Esophagus squamous epithelium (tissue), 5 donors: ENCODE measurements around the gene RAX2. TPM values are rescaled to one million over a fixed set of nuclear protein-coding genes. Genes with fewer than 3 reads are reported as not detected.

ENCODE experiments used
- DNase-seq: peaks from one replicate; lab custom pipeline; 2025; lab: John Stamatoyannopoulos, UW
- H3K27ac ChIP-seq, 4 donors: fragments of 200-600 bp; sonication (generic); one replicate each; pipeline ENCODE4 v1.5.1; 2016 to 2019; ENCODE audit warnings: mild to moderate bottlenecking in 1 of 4
- H3K27me3 ChIP-seq, 4 donors: fragments of 200-600 bp; sonication (generic); 1 replicate in 3 of 4; 2 replicates in 1 of 4; pipeline versions ENCODE4 v1.5.1 to v1.6.0; 2017 to 2021; ENCODE audit warnings: antibody characterized with exemption in 1 of 4
- H3K36me3 ChIP-seq, 3 donors: fragments of 200-600 bp; sonication (generic); one replicate each; pipeline ENCODE4 v1.5.1; 2016 to 2019
- H3K4me1 ChIP-seq, 3 donors: fragments of 200-600 bp; sonication (generic); one replicate each; pipeline ENCODE4 v1.5.1; 2017 to 2019
- H3K4me3 ChIP-seq, 4 donors: fragments of 200-600 bp; sonication (generic); 1 replicate in 3 of 4; 2 replicates in 1 of 4; pipeline ENCODE4 v1.5.1; 2016 to 2019; ENCODE audit warnings: mild to moderate bottlenecking in 2 of 4, moderate library complexity in 1 of 4
- H3K9me3 ChIP-seq, 3 donors: fragments of 200-600 bp; sonication (generic); one replicate each; pipeline ENCODE4 v1.5.1; 2016 to 2019
- CTCF ChIP-seq, 6 experiments: fragments of 450-650 bp in 4 of 6; fragments of 200-600 bp in 2 of 6; sonication (generic) in 2 of 6; IDR thresholded peaks; one replicate each; pipeline ENCODE4 v1.5.1; 2016 to 2019; ENCODE audit warnings: antibody characterized with exemption in 6 of 6, mild to moderate bottlenecking in 4 of 6, moderate library complexity in 4 of 6
- POLR2A ChIP-seq, 4 donors: fragments of 450-650 bp; IDR thresholded peaks; one replicate each; pipeline ENCODE4 v1.6.1; 2017; ENCODE audit warnings: antibody characterized with exemption in 4 of 4, mild to moderate bottlenecking in 4 of 4, moderate library complexity in 3 of 4
- WGBS, 2 donors: methylation state at CpG; one replicate each; pipeline ENCODE4 v1.1.5; 2018; 5-methylcytosine and 5-hydroxymethylcytosine counted together
- intact Hi-C: fragments of 100-400 bp; cut with DNase I; formaldehyde crosslinking; loops from one replicate; pipeline ENCODE4 v1.15.0; 2022
- total RNA-seq, 4 donors: library from RNA; depleted of rRNA; stranded (reverse); fragments of >200 nt; gene quantifications; one replicate each; pipeline ENCODE4 v1.1.0, GENCODE V29; 2016
- donor health status: DM: yes; HTN: yes; CAD: no.

RAX2 gene
- total RNA-seq, 4 donors from 2014 or later: not detected

- H3K27ac ChIP-seq: no peak overlapping the region
- 7% methylated on average over 3 of the region's 46 CpGs; no CpG with 5 or more reads in 1 of the 2 donors for WGBS, 2 donors
- peak overlapping the region in 2 of 4 donors; percentile 18 to 53 for H3K4me3 ChIP-seq
- no peak for TF ChIP-seq POLR2A (IDR thresholded peaks at IDR 0.05)
- TF ChIP-seq CTCF (IDR thresholded peaks at IDR 0.05): peak in 1 of 6 experiments; percentile 13
- H3K4me1 ChIP-seq: peaks cover 10 to 15% (median 12%) of the 10 kb centered on the region in 3 donors
- no peaks in the 10 kb centered on the region for H3K9me3 ChIP-seq
- no peak for DNase-seq
- H3K36me3 ChIP-seq: no peaks in the 10 kb centered on the region
- intact Hi-C loops: no loop called here
- H3K27me3 ChIP-seq: peaks cover 0 to 75% (median 0%) of the 10 kb centered on the region in 4 donors
Measured at GRCh38 chr19:3801412-3802096, 29.5 kb upstream of the RAX2 start.

GRCh38 chr19:3800996-3801395 is 29.0 kb upstream of the RAX2 start:
- Histone ChIP-seq H3K36me3 (no peaks in the 10 kb centered on the region), H3K9me3 (no peaks in the 10 kb centered on the region), H3K4me3 (peak overlapping the region in 2 of 4 donors; percentile 18 to 53), H3K27ac (no peak overlapping the region), H3K4me1 (peaks cover 10 to 15% (median 12%) of the 10 kb centered on the region in 3 donors), H3K27me3 (peaks cover 0 to 77% (median 0%) of the 10 kb centered on the region in 4 donors)
- DNase-seq: no peak
- intact Hi-C loops: no loop called here
- TF ChIP-seq POLR2A (IDR thresholded peaks at IDR 0.05) (no peak), CTCF (IDR thresholded peaks at IDR 0.05) (no peak)
- 37 to 51% methylated on average over 4 to 5 of the region's 21 CpGs for WGBS, 2 donors

- Histone ChIP-seq H3K4me1 (peaks cover 10 to 15% (median 12%) of the 10 kb centered on the region in 3 donors), H3K27me3 (peaks cover 0 to 64% (median 0%) of the 10 kb centered on the region in 4 donors), H3K36me3 (no peaks in the 10 kb centered on the region), H3K4me3 (no peak overlapping the region), H3K9me3 (no peaks in the 10 kb centered on the region), H3K27ac (no peak overlapping the region)
- intact Hi-C loops: no loop called here
- WGBS, 2 donors: 49 to 65% methylated on average over 3 to 5 of the region's 6 CpGs
- no peak for TF ChIP-seq CTCF (IDR thresholded peaks at IDR 0.05)
- no peak for TF ChIP-seq POLR2A (IDR thresholded peaks at IDR 0.05)
- DNase-seq: no peak
Measured at GRCh38 chr19:3798137-3798536, 26.1 kb upstream of the RAX2 start.

- Histone ChIP-seq H3K27ac (no peak overlapping the region), H3K4me3 (no peak overlapping the region), H3K9me3 (no peaks in the 10 kb centered on the region), H3K4me1 (peaks cover 4 to 7% (median 6%) of the 10 kb centered on the region in 3 donors), H3K27me3 (peaks cover 0 to 54% (median 0%) of the 10 kb centered on the region in 4 donors), H3K36me3 (no peaks in the 10 kb centered on the region)
- WGBS, 2 donors: 84 to 94% methylated on average over 2 of the region's 2 CpGs
- intact Hi-C loops: no loop called here
- no peak for TF ChIP-seq CTCF (IDR thresholded peaks at IDR 0.05)
- no peak for TF ChIP-seq POLR2A (IDR thresholded peaks at IDR 0.05)
- no peak for DNase-seq
Measured at GRCh38 chr19:3796358-3796757, 24.3 kb upstream of the RAX2 start.

DNA sequence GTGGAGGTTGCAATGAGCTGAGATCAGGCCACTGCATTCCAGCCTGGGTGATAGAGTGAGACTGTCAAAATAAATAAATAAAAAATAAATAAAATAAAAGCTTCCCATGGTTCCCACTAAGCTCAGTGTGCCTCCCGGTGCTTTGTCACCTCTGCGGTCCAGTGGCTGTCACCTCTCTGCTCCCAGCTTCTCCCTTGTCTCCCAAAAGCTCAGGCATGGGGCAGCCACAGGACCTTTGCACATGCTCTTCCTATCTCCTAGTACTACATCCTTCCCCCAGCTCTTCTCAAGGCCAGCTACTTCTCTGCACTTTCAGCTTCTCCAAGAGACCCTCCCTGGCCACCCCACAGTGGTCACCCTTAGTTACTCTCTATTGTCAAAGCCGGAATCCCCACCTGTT is 21.8 kb upstream of the RAX2 start:
- intact Hi-C loops: no loop called here
- peaks cover 0 to 43% (median 0%) of the 10 kb centered on the region in 4 donors for H3K27me3 ChIP-seq
- TF ChIP-seq CTCF (IDR thresholded peaks at IDR 0.05) (no peak), POLR2A (IDR thresholded peaks at IDR 0.05) (no peak)
- no peaks in the 10 kb centered on the region for H3K36me3 ChIP-seq
- no peaks in the 10 kb centered on the region for H3K9me3 ChIP-seq
- 81% methylated on average over 3 of the region's 3 CpGs for WGBS, 2 donors
- no peaks in the 10 kb centered on the region for H3K4me1 ChIP-seq
- no peak for DNase-seq
- no peak overlapping the region for H3K4me3 ChIP-seq
- H3K27ac ChIP-seq: no peak overlapping the region
